GM12872 (cell line): ENCODE data around the gene DMRTC1B.
"Not testable (repeated sequence)": the region's sequence is repeated elsewhere in the genome, so short reads cannot be mapped to it uniquely, and the experiment has no call there.

Experiments
- CTCF ChIP-seq: IDR thresholded peaks from 3 replicates; pipeline ENCODE4 v1.5.1; 2011; ENCODE audit warnings: low read depth, mild to moderate bottlenecking, low read length, moderate library complexity; ENCODE audit not compliant: insufficient read depth

DMRTC1B gene

GRCh38 chrX:72776653-72777466 is at the start of gene DMRTC1B:
DMRTC1B (plus strand) TSS chrX:72776890; CDS start chrX:72845136, 68,246 bp downstream.
- TF ChIP-seq CTCF: not testable (repeated sequence)

GRCh38 chrX:72727846-72728245 is 48.8 kb upstream of the DMRTC1B start:
- no peak for TF ChIP-seq CTCF

- TF ChIP-seq CTCF: no peak
Measured at GRCh38 chrX:72735561-72735960, 41.1 kb upstream of the DMRTC1B start.

- TF ChIP-seq CTCF: not testable (repeated sequence)
Measured at GRCh38 chrX:72782560-72782959, 5.9 kb downstream of the DMRTC1B start, which contains the start of gene FAM236B. FAM236B (minus strand) TSS chrX:72782660; CDS start chrX:72782560, 100 bp downstream.

GRCh38 chrX:72808110-72808509 is 31.4 kb downstream of the DMRTC1B start, which contains the start of gene FAM236D:
FAM236D (minus strand) TSS chrX:72808210; CDS start chrX:72808110, 100 bp downstream.
- TF ChIP-seq CTCF: not testable (repeated sequence)
